IMR-90 (cell line): ENCODE measurements around the gene LYPD6B. TPM values are rescaled to one million over a fixed set of nuclear protein-coding genes. Genes with fewer than 3 reads are reported as not detected.
"Not testable (repeated sequence)": the region's sequence is repeated elsewhere in the genome, so short reads cannot be mapped to it uniquely, and the experiment has no call there.

Experiments
- ATAC-seq: fragments of 200-7000 bp; cut with Tn5 transposase; 2 replicates; pipeline ENCODE4 v1.9.1; 2020; ENCODE audit warnings: low read depth, mild to moderate bottlenecking, moderate library complexity
- BruUV-seq: library from RNA; stranded (reverse); fragments of 400-500 nt; replicated peaks from 2 replicates; lab custom pipeline; 2021; lab: Mats Ljungman, UMichigan
- CTCF ChIA-PET: fragments of 300-600 bp; formaldehyde crosslinking; extraction: SDS; loops from one replicate; lab custom pipeline; 2021; ENCODE audit warnings: antibody characterized with exemption; lab: Yijun Ruan, JAX
- POLR2A ChIA-PET: fragments of 300-600 bp; sonication (Branson Sonifier 250); formaldehyde crosslinking; loops from one replicate; lab custom pipeline; 2022; ENCODE audit warnings: antibody characterized with exemption; ENCODE audit not compliant: unreplicated experiment; lab: Charles Lee
- DNase-seq: peaks from one replicate; pipeline ENCODE4 v3.0.0; 2013
- H2AFZ ChIP-seq: replicated peaks from 2 replicates; pipeline ENCODE3; 2013; ENCODE audit warnings: low read length, mild to moderate bottlenecking; ENCODE audit not compliant: poor library complexity
- H2AK5ac ChIP-seq: 2 replicates; pipeline ENCODE4 v1.6.1; 2013; ENCODE audit warnings: low read depth, low read length, inconsistent platforms
- H2AK9ac ChIP-seq: replicated peaks from 2 replicates; pipeline ENCODE3; 2013; ENCODE audit warnings: mild to moderate bottlenecking, low read depth, low read length, moderate library complexity; ENCODE audit not compliant: poor library complexity
- H2BK120ac ChIP-seq: 2 replicates; pipeline ENCODE4 v1.6.1; 2013; ENCODE audit warnings: low read depth, low read length, inconsistent platforms
- H2BK15ac ChIP-seq: 3 replicates; pipeline ENCODE4 v1.6.1; 2013; ENCODE audit warnings: low read depth, low read length, inconsistent platforms
- H2BK20ac ChIP-seq: 2 replicates; pipeline ENCODE4 v1.6.1; 2013; ENCODE audit warnings: low read depth, mild to moderate bottlenecking, inconsistent platforms, low read length, moderate library complexity
- H2BK5ac ChIP-seq: 2 replicates; pipeline ENCODE4 v1.6.1; 2013; ENCODE audit warnings: mild to moderate bottlenecking, low read depth, low read length, inconsistent platforms; ENCODE audit not compliant: poor library complexity, severe bottlenecking
- H3K14ac ChIP-seq: replicated peaks from 2 replicates; pipeline ENCODE4 v1.6.1; 2013; ENCODE audit warnings: low read depth, low read length, inconsistent platforms
- H3K18ac ChIP-seq: 2 replicates; pipeline ENCODE4 v1.6.1; 2013; ENCODE audit warnings: low read depth, low read length, control low read depth
- H3K23ac ChIP-seq: 2 replicates; pipeline ENCODE4 v1.6.1; 2013; ENCODE audit warnings: low read depth, low read length, inconsistent platforms
- H3K27ac ChIP-seq: 2 replicates; pipeline ENCODE4 v1.5.1; 2013; ENCODE audit warnings: mild to moderate bottlenecking, control low read depth, low read length; ENCODE audit not compliant: insufficient read depth
- H3K27me3 ChIP-seq: 2 replicates; pipeline ENCODE4 v1.6.1; 2013; ENCODE audit warnings: low read length; ENCODE audit not compliant: control insufficient read depth, insufficient read depth
- H3K36me3 ChIP-seq: 2 replicates; pipeline ENCODE4 v1.6.1; 2013; ENCODE audit warnings: low read length, mixed read lengths; ENCODE audit not compliant: control insufficient read depth, insufficient read depth
- H3K4ac ChIP-seq: 2 replicates; pipeline ENCODE4 v1.6.1; 2013; ENCODE audit warnings: low read depth, low read length, inconsistent platforms
- H3K4me1 ChIP-seq: 2 replicates; pipeline ENCODE4 v1.6.1; 2013; ENCODE audit warnings: low read length, mixed read lengths; ENCODE audit not compliant: control insufficient read depth, insufficient read depth
- H3K4me2 ChIP-seq: 2 replicates; pipeline ENCODE4 v1.6.1; 2013; ENCODE audit warnings: low read depth, mild to moderate bottlenecking, control low read depth, low read length, moderate library complexity
- H3K4me3 ChIP-seq: 2 replicates; pipeline ENCODE4 v1.5.1; 2013; ENCODE audit warnings: low read depth, mild to moderate bottlenecking, control low read depth, low read length, moderate library complexity; ENCODE audit not compliant: insufficient read depth
- H3K56ac ChIP-seq: 2 replicates; pipeline ENCODE4 v1.6.1; 2013; ENCODE audit warnings: low read length, inconsistent platforms; ENCODE audit not compliant: insufficient read depth; ENCODE audit errors: extremely low read depth
- H3K79me1 ChIP-seq, 2 experiments: 2 replicates each; pipeline ENCODE4 v1.6.1; 2013; ENCODE audit warnings: low read length in 2 of 2, inconsistent platforms in 1 of 2, low read depth in 1 of 2
- H3K9ac ChIP-seq: 2 replicates; pipeline ENCODE4 v1.6.1; 2013; ENCODE audit warnings: low read depth, low read length, control low read depth
- H3K9me1 ChIP-seq: 2 replicates; pipeline ENCODE4 v1.6.1; 2013; ENCODE audit warnings: low read length, inconsistent platforms; ENCODE audit not compliant: insufficient read depth
- H3K9me3 ChIP-seq: 2 replicates; pipeline ENCODE4 v1.6.1; 2013; ENCODE audit warnings: low read length; ENCODE audit not compliant: control insufficient read depth, insufficient read depth
- H4K20me1 ChIP-seq: 2 replicates; pipeline ENCODE4 v1.6.1; 2013; ENCODE audit warnings: low read length, inconsistent platforms; ENCODE audit not compliant: insufficient read depth
- H4K5ac ChIP-seq: 2 replicates; pipeline ENCODE4 v1.6.1; 2013; ENCODE audit warnings: mild to moderate bottlenecking, low read depth, low read length, control low read depth
- H4K8ac ChIP-seq, 2 experiments: 2 replicates each; pipeline ENCODE4 v1.6.1; 2013; ENCODE audit warnings: low read depth in 2 of 2, low read length in 2 of 2, control low read depth in 1 of 2, inconsistent platforms in 1 of 2
- H4K91ac ChIP-seq: 2 replicates; pipeline ENCODE4 v1.6.1; 2013; ENCODE audit warnings: low read depth, low read length, inconsistent platforms; ENCODE audit not compliant: insufficient read depth
- WGBS, 2 experiments: methylation state at CpG; one replicate each; pipeline versions ENCODE4 v1.1.5 to v1.1.7; 2013; ENCODE audit warnings: missing lambda C conversion rate in 2 of 2; ENCODE audit not compliant: insufficient read length in 1 of 2; ENCODE audit errors: extremely low coverage in 2 of 2; 5-methylcytosine and 5-hydroxymethylcytosine counted together
- dilution Hi-C: fragments of 300-500 bp; cut with HindIII; formaldehyde crosslinking; loops from one replicate; pipeline ENCODE4 v1.14.3; 2018; ENCODE audit warnings: low sequenced_read_pairs; ENCODE audit not compliant: unreplicated experiment
- in situ Hi-C: fragments of 300-500 bp; cut with MboI; formaldehyde crosslinking; loops from 3 replicates; pipeline ENCODE4 v1.14.3; 2019; ENCODE audit warnings: low sequenced_read_pairs, inconsistent platforms, mixed read lengths
- intact Hi-C: fragments of 100-400 bp; cut with micrococcal nuclease; formaldehyde crosslinking; loops from 2 replicates; pipeline ENCODE4 v1.10.0; 2022
- polyA plus RNA-seq, 3 experiments: library from polyadenylated mRNA; depleted of rRNA; stranded (reverse); fragments of >200 nt; gene quantifications; 2 replicates each; pipeline ENCODE4 v1.2.3, GENCODE V29; 2012; ENCODE audit warnings: low replicate concordance in 1 of 3
- total RNA-seq: library from RNA; depleted of rRNA; stranded (reverse); fragments of >200 nt; gene quantifications from 2 replicates; pipeline ENCODE4 v1.2.3, GENCODE V29; 2012

LYPD6B gene
- total and polyA plus RNA-seq, 2 of the 4 experiments (the other 2 are of a cell fraction), result 0.05 TPM; not detected in 1

DNA sequence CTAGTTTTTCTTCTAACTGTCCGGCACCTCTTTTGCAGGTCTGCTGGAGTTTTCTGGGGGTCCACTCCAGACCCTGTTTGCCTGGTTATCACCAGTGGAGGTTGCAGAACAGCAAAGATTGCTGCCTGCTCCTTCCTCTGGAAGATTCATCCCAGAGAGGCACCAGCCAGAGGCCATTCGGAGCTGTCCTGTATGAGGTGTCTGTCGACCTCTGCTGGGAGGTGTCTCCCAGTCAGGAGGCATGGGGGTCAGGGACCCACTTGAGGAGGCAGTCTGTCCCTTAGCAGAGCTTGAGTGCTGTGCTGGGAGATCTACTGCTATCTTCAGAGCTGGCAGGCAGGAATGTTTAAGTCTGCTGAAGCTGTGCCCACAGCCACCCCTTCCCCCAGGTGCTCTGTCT, 218.4 kb downstream of the LYPD6B start:
- H2BK15ac ChIP-seq, H4K20me1 ChIP-seq, H3K27me3 ChIP-seq, in situ Hi-C loops, dilution Hi-C loops, POLR2A ChIA-PET, H3K14ac ChIP-seq, H2BK120ac ChIP-seq, DNase-seq, H2AFZ ChIP-seq, H3K27ac ChIP-seq, H3K18ac ChIP-seq, CTCF ChIA-PET, H3K4me3 ChIP-seq, H3K23ac ChIP-seq, H3K4ac ChIP-seq, H2AK5ac ChIP-seq, H3K9ac ChIP-seq, H2AK9ac ChIP-seq, H3K9me1 ChIP-seq, H3K4me2 ChIP-seq, H3K4me1 ChIP-seq, BruUV-seq, H2BK20ac ChIP-seq, H3K36me3 ChIP-seq, H4K5ac ChIP-seq, ATAC-seq, H4K91ac ChIP-seq, H4K8ac ChIP-seq, intact Hi-C loops, H3K9me3 ChIP-seq, H3K79me1 ChIP-seq, H3K56ac ChIP-seq, H2BK5ac ChIP-seq: not testable (repeated sequence)
- WGBS, 2 experiments, result 80% methylated on average over 1 of the region's 3 CpGs; no CpG with 5 or more reads in 1 of the 2 experiments
